GM10248 (cell line): Measurements from ENCODE around the gene MIPEP.

Experiments
- CTCF ChIA-PET: fragments of 300-600 bp; sonication (Branson Sonifier 250); formaldehyde crosslinking; extraction: SDS; loops from one replicate; lab custom pipeline; 2021; ENCODE audit warnings: antibody characterized with exemption; lab: Yijun Ruan, JAX
- POLR2A ChIA-PET: fragments of 350-650 bp; sonication (Branson Sonifier 250); formaldehyde crosslinking; extraction: SDS; loops from one replicate; lab custom pipeline; 2020; ENCODE audit warnings: antibody characterized with exemption; lab: Yijun Ruan, JAX
- DNase-seq: peaks from one replicate; pipeline ENCODE4 v3.0.0; 2012; ENCODE audit errors: extremely low spot score
- TF ChIP-seq, protein P1 (sequence below): IDR thresholded peaks from 2 replicates; pipeline ENCODE4 v1.5.1; 2012; ENCODE audit warnings: mild to moderate bottlenecking, low read depth; ENCODE audit errors: extremely low read depth, missing control alignments, control extremely low read depth

Gene MIPEP

DNA sequence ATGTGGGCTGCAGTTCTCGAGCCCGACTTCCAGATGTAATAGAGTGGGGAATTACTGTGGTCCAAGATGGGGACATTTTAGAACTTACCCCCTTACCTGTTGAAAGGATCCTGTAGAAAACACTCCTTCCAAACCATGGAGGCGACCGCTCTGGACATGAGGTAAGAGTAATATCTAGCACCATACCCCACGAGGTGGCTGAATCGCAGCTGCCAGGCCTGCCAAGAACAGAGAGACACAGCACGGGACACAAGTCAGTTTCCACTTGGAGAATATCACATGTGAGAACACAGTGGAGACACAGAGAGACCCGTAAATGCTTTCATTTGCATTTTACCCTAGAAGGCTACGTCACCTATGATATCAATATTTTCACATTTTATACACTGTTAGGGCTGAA is 129.2 kb downstream of the MIPEP start:
- CTCF ChIA-PET: no interaction called here

DNA sequence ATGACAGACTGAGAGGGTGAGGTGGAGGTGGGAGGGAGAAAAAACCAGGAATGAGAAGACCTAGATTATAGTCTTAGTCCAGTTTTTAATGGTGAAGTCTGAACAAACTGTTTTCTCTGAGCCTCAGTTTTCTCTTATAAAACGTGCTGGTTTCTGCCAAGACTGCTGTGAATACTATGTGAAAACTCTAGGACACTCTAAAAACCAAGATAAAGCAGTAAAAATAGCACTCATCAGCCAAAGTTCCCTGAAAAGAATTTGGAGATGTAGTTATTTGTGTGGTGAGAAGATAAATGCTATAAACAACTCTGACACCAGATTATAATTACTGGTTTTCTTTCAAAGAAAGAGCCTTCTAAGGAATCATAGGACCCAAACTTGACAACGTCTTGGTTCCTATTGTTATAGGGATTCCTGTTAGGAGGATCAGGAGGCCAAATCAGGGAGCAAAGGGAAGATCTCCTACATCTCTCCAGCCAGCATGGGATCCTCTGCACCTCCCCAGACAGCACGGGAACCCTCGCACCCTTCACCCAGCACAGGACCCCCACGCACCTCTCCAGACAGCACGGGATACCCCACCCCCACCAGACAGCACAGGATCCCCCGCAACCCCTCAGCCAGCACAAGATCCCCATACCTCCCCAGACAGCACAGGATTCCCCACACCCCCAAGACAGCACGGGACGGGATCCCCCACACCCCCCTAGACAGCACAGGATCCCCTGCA is 130.2 kb downstream of the MIPEP start:
- no peak for DNase-seq
- TF ChIP-seq, protein P1, sequence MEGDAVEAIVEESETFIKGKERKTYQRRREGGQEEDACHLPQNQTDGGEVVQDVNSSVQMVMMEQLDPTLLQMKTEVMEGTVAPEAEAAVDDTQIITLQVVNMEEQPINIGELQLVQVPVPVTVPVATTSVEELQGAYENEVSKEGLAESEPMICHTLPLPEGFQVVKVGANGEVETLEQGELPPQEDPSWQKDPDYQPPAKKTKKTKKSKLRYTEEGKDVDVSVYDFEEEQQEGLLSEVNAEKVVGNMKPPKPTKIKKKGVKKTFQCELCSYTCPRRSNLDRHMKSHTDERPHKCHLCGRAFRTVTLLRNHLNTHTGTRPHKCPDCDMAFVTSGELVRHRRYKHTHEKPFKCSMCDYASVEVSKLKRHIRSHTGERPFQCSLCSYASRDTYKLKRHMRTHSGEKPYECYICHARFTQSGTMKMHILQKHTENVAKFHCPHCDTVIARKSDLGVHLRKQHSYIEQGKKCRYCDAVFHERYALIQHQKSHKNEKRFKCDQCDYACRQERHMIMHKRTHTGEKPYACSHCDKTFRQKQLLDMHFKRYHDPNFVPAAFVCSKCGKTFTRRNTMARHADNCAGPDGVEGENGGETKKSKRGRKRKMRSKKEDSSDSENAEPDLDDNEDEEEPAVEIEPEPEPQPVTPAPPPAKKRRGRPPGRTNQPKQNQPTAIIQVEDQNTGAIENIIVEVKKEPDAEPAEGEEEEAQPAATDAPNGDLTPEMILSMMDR: no peak
- POLR2A ChIA-PET: no interaction called here
- CTCF ChIA-PET: interaction anchor here (0.9 kb wide), 1 partner anchor 10 kb away, joined by 3 read pairs; no protein-coding TSS in a partner anchor

More for the DNA sequence above, 129.2 kb downstream of the MIPEP start:
- POLR2A ChIA-PET: no interaction called here
- no peak for DNase-seq
- TF ChIP-seq, protein P1: no peak

DNA sequence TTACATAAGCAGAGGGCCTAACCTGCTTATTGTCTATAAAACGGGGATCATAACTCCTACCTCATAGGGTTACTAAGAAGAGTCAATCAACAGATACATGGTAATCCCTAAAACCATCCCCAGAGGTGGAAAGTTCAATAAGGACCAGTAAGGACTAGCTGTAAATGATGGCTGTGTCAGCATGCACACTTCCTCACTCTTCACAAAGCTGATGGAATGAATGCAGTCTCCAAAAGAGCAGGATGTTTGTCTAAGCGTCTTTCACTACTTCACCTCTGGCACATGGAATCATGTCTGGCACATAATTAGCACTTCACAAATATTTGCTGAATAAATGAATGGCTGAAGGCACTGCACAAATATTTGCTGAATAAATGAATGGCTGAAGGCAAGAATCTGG is 134.2 kb downstream of the MIPEP start:
- ChIA-PET CTCF (interaction anchor here (1.0 kb wide), 1 partner anchor 11 kb away, joined by 3 read pairs; no protein-coding TSS in a partner anchor), POLR2A (no interaction called here)
- TF ChIP-seq, protein P1: no peak
- DNase-seq: no peak

DNA sequence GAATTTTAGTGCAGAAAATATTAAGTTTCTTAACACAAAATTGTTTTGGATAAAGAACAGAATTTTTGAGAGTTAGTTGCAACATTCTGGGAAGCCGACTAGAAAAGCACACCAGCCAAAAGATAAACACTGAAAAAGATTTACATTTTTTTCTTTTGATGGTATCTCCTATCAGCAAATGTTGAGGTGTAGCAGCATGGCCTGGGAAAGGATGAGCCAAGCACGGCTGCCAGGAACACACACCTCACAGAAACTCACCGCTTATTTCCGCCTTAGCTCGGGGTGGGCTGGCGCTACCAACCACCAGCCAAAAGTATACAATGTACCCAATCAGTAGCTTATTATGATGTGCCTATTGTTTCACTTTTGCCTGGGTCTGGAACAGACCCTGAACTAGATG is 134.7 kb downstream of the MIPEP start:
- CTCF ChIA-PET: interaction anchor here (1.0 kb wide), 1 partner anchor 12 kb away, joined by 3 read pairs; no protein-coding TSS in a partner anchor
- POLR2A ChIA-PET: no interaction called here
- DNase-seq: no peak
- TF ChIP-seq, protein P1: no peak

DNA sequence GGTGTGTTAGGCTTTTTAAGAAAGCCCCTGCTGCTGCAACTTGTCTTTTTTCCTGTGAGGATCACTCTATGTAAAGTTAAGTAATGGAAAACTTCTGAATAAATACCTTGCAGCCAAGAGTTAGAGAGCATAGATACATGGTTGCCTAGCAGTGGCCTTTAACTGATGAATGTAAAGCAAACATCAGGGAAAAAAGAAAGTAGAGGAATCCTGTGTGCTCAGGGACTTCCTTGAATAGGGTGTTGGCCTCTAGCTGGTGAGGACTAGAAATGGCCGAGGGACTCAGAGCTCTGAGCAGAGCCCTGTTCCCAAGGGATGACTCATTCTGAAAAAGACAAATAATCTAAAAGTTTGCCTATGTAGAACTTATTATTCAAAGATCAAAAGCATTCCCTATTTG is 135.7 kb downstream of the MIPEP start:
- no peak for DNase-seq
- CTCF ChIA-PET: interaction anchor here (1.1 kb wide), 1 partner anchor 14 kb away, joined by 3 read pairs; no protein-coding TSS in a partner anchor
- TF ChIP-seq, protein P1: no peak
- POLR2A ChIA-PET: no interaction called here

DNA sequence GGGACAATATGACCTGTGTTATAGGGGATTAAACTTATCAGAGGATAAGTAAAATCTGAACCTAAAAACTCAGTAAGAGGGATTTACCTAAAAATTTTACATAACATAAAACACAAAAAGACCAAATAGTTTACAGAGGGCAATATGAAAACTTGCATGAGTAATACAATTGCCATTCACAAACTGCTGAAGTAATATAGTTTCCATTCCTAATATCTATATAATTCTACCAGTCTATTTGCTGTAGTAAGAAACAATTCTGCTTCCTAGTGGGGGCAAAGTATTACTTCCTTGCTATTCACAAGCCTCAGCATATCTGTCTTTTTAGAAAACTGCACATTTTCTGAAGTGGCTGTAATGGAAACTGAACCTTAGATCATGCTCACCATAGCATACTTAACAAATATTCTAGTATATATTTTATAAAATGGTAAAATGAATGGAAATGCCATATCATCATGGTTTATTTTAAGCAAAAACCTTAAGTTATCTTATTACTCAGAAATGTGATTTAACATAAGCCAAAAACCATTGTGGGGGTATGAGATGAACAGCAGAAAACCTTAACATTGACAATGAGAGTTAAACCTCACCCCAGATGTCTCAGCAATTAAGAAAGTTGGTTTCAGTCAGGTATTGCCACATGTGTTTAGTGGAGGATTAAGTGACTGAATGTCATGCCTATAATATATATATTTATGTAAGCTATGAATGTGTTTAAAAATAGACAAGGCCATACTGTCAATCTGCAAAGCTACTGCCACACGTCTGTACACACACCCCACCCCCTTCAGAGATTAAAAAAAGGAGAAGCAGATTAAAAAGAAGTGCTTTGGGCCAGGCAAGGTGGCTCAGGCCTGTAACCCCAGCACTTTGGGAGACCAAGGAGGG is 136.8 kb downstream of the MIPEP start:
- ChIA-PET CTCF (interaction anchor here (1.0 to 2.1 kb wide), 6 partner anchors 11 to 241 kb away, joined by 3 to 12 read pairs (median 4); no protein-coding TSS in a partner anchor), POLR2A (no interaction called here)
- peak; percentile 21 for DNase-seq
- TF ChIP-seq, protein P1: no peak
